B cell (primary cell): Measurements from ENCODE around the gene MAGEL2. TPM values are rescaled to one million over a fixed set of nuclear protein-coding genes. Genes with fewer than 3 reads are reported as not detected.

ENCODE experiments used
- ATAC-seq: fragments of 200-7000 bp; cut with Tn5 transposase; one replicate; pipeline ENCODE4 v1.10.0; 2021; ENCODE audit warnings: low read depth, mild to moderate bottlenecking, moderate number of reproducible peaks, moderate library complexity
- CTCF ChIA-PET: fragments of 350-600 bp; sonication (Branson Sonifier 250); formaldehyde crosslinking; loops from one replicate; lab custom pipeline; 2021; ENCODE audit warnings: antibody characterized with exemption, inconsistent platforms; lab: Charles Lee
- POLR2A ChIA-PET: fragments of 350-600 bp; sonication (Branson Sonifier 250); formaldehyde crosslinking; loops from one replicate; lab custom pipeline; 2021; ENCODE audit warnings: antibody characterized with exemption; lab: Charles Lee
- DNase-seq: peaks from one replicate; pipeline ENCODE4 v3.0.0; 2013
- H2AFZ ChIP-seq: 2 replicates; pipeline ENCODE4 v1.6.1; 2012; ENCODE audit warnings: mild to moderate bottlenecking, low read depth, low read length; ENCODE audit not compliant: insufficient read depth, poor library complexity, severe bottlenecking
- H3K27ac ChIP-seq, 2 donors: 1 replicate in 1 of 2; 2 replicates in 1 of 2; pipeline ENCODE4 v1.5.1; 2012 to 2013; ENCODE audit warnings: low read length in 2 of 2, mild to moderate bottlenecking in 2 of 2, moderate library complexity in 1 of 2
- H3K27me3 ChIP-seq, 4 experiments: fragments of 200-600 bp in 1 of 4; sonication (generic) in 1 of 4; replicated peaks in 1 of 4; 1 replicate in 2 of 4; 2 replicates in 2 of 4; pipeline versions ENCODE4 v1.6.1 to v1.7.0; 2013 to 2016; ENCODE audit warnings: low read length in 3 of 4, mild to moderate bottlenecking in 2 of 4, mixed read lengths in 1 of 4, moderate library complexity in 1 of 4; ENCODE audit not compliant: insufficient read depth in 4 of 4, control insufficient read depth in 3 of 4; ENCODE audit errors: control extremely low read depth in 1 of 4
- H3K36me3 ChIP-seq, 2 experiments: replicated peaks in 1 of 2; 1 replicate in 1 of 2; 2 replicates in 1 of 2; pipeline versions ENCODE4 v1.6.1 to v1.7.1; 2013; ENCODE audit warnings: low read length in 1 of 2; ENCODE audit not compliant: insufficient read depth in 2 of 2, control insufficient read depth in 1 of 2; ENCODE audit errors: control extremely low read depth in 1 of 2, extremely low read depth in 1 of 2
- H3K4me1 ChIP-seq, 2 donors: fragments of 200-600 bp in 1 of 2; sonication (generic) in 1 of 2; 1 replicate in 1 of 2; 2 replicates in 1 of 2; pipeline versions ENCODE4 v1.5.1 to v1.6.1; 2013 to 2017; ENCODE audit warnings: low read length in 2 of 2; ENCODE audit not compliant: control insufficient read depth in 2 of 2, insufficient read depth in 2 of 2
- H3K4me2 ChIP-seq: replicated peaks from 2 replicates; pipeline ENCODE3; 2012; ENCODE audit warnings: mild to moderate bottlenecking, low read depth, low read length; ENCODE audit not compliant: poor library complexity, severe bottlenecking
- H3K4me3 ChIP-seq, 5 experiments: fragments of 200-600 bp in 1 of 5; sonication (generic) in 1 of 5; 1 replicate in 3 of 5; 2 replicates in 2 of 5; pipeline versions ENCODE4 v1.5.1 to v1.7.0; 2011 to 2016; ENCODE audit warnings: low read length in 4 of 5, mild to moderate bottlenecking in 4 of 5, low read depth in 2 of 5, control low read depth in 1 of 5, moderate library complexity in 1 of 5; ENCODE audit not compliant: insufficient read depth in 1 of 5; ENCODE audit errors: control extremely low read depth in 1 of 5, extremely low read depth in 1 of 5
- H3K79me2 ChIP-seq: fragments of 200-600 bp; sonication (generic); one replicate; pipeline ENCODE4 v1.6.0; 2016; ENCODE audit warnings: low read length; ENCODE audit not compliant: control insufficient read depth, insufficient read depth
- H3K9ac ChIP-seq: fragments of 200-600 bp; sonication (generic); 2 replicates; pipeline ENCODE4 v1.6.1; 2017; ENCODE audit warnings: mild to moderate bottlenecking, low read length, moderate library complexity
- H3K9me3 ChIP-seq, 3 donors: one replicate each; pipeline versions ENCODE4 v1.6.1 to v1.7.1; 2013; ENCODE audit warnings: low read length in 2 of 3; ENCODE audit not compliant: control insufficient read depth in 2 of 3, insufficient read depth in 1 of 3; ENCODE audit errors: control extremely low read depth in 1 of 3
- H4K20me1 ChIP-seq: 2 replicates; pipeline ENCODE4 v1.6.0; 2012; ENCODE audit warnings: mild to moderate bottlenecking, low read length; ENCODE audit not compliant: insufficient read depth, control insufficient read depth, poor library complexity, severe bottlenecking
- H3K27ac Mint-ChIP-seq: one replicate; pipeline ENCODE4 v1.8.0; 2021; ENCODE audit warnings: mixed read lengths
- H3K27me3 Mint-ChIP-seq: one replicate; pipeline ENCODE4 v1.8.0; 2021; ENCODE audit warnings: mixed read lengths
- H3K4me1 Mint-ChIP-seq: one replicate; pipeline ENCODE4 v1.8.0; 2021; ENCODE audit warnings: mixed read lengths
- H3K4me3 Mint-ChIP-seq: one replicate; pipeline ENCODE4 v1.8.0; 2021; ENCODE audit warnings: mixed read lengths
- H3K9me3 Mint-ChIP-seq: one replicate; pipeline ENCODE4 v1.8.0; 2022; ENCODE audit warnings: mixed read lengths; ENCODE audit not compliant: insufficient read depth
- CTCF ChIP-seq: fragments of 200-600 bp; IDR thresholded peaks from one replicate; pipeline ENCODE4 v1.8.0; 2022; ENCODE audit warnings: antibody characterized with exemption, mild to moderate bottlenecking
- EZH2 ChIP-seq: IDR thresholded peaks from 2 replicates; pipeline ENCODE4 v1.6.1; 2012; ENCODE audit warnings: borderline replicate concordance, low read depth, mild to moderate bottlenecking, moderate library complexity, low read length; ENCODE audit not compliant: insufficient read depth, poor library complexity, severe bottlenecking
- WGBS: methylation state at CpG from one replicate; pipeline ENCODE4 v1.1.5; 2013; ENCODE audit warnings: missing lambda C conversion rate; ENCODE audit not compliant: insufficient coverage; 5-methylcytosine and 5-hydroxymethylcytosine counted together
- intact Hi-C: fragments of 100-400 bp; cut with micrococcal nuclease; formaldehyde crosslinking; loops from one replicate; pipeline ENCODE4 v1.10.0; 2022
- polyA plus RNA-seq: library from polyadenylated mRNA; depleted of rRNA; stranded (reverse); fragments of >200 nt; gene quantifications from 2 replicates; pipeline ENCODE4 v1.2.3, GENCODE V29; 2012
- total RNA-seq, 2 donors: library from RNA; stranded (reverse); fragments of 120-200 nt in 1 of 2; gene quantifications; 1 replicate in 1 of 2; 2 replicates in 1 of 2; pipeline versions ENCODE4 v1.2.3 to v1.2.4, GENCODE V29; 2013 to 2022

Gene MAGEL2
- total and polyA plus RNA-seq, 2 donors (not counting 1 experiment from before 2014, with no cell fraction given) = not detected

GRCh38 chr15:23634181-23634580, 13.5 kb downstream of the MAGEL2 start:
- WGBS = 83% methylated on average over 2 of the region's 8 CpGs
- TF ChIP-seq EZH2 (no peak), CTCF (no peak)
- Histone ChIP-seq H3K27me3 (no peaks in the 10 kb centered on the region), H3K4me3 (no peak overlapping the region), H3K4me1 (no peaks in the 10 kb centered on the region), H3K9ac (no peak overlapping the region), H2AFZ (no peak overlapping the region), H3K9me3 (no peaks in the 10 kb centered on the region), H4K20me1 (no peaks in the 10 kb centered on the region), H3K36me3 (no peaks in the 10 kb centered on the region), H3K79me2 (no peaks in the 10 kb centered on the region), H3K27ac (no peak overlapping the region), H3K4me2 (no peak overlapping the region)
- no peaks in the 10 kb centered on the region for H3K4me1 Mint-ChIP-seq
- ChIA-PET CTCF (no interaction called here), POLR2A (no interaction called here)
- ATAC-seq (no peak), DNase-seq (no peak)
- no peak overlapping the region for H3K27ac Mint-ChIP-seq
- H3K4me3 Mint-ChIP-seq = no peak overlapping the region
- no peaks in the 10 kb centered on the region for H3K27me3 Mint-ChIP-seq
- no peaks in the 10 kb centered on the region for H3K9me3 Mint-ChIP-seq
- intact Hi-C loops = no loop called here

- H2AFZ ChIP-seq = no peak overlapping the region
- intact Hi-C loops = no loop called here
- H3K4me3 ChIP-seq = no peak overlapping the region
- Mint-ChIP-seq H3K27ac (no peak overlapping the region), H3K4me3 (no peak overlapping the region), H3K9me3 (no peaks in the 10 kb centered on the region), H3K4me1 (no peaks in the 10 kb centered on the region), H3K27me3 (no peaks in the 10 kb centered on the region)
- no peak overlapping the region for H3K27ac ChIP-seq
- no peak overlapping the region for H3K4me2 ChIP-seq
- DNase-seq (no peak), ATAC-seq (no peak)
- no peaks in the 10 kb centered on the region for H3K27me3 ChIP-seq
- TF ChIP-seq CTCF = peak; percentile 39
- TF ChIP-seq EZH2 = no peak
- no peaks in the 10 kb centered on the region for H3K36me3 ChIP-seq
- H4K20me1 ChIP-seq = no peaks in the 10 kb centered on the region
- no CpG with 5 or more reads among the region's 4 CpGs for whole genome bisulfite sequencing
- H3K79me2 ChIP-seq = no peaks in the 10 kb centered on the region
- ChIA-PET CTCF (interaction anchor here (1.0 to 1.1 kb wide), 2 partner anchors 1870 to 1873 kb away, joined by 3 read pairs; no protein-coding TSS in a partner anchor), POLR2A (no interaction called here)
- no peak overlapping the region for H3K9ac ChIP-seq
- no peaks in the 10 kb centered on the region for H3K4me1 ChIP-seq
- H3K9me3 ChIP-seq = no peaks in the 10 kb centered on the region
Observed at GRCh38 chr15:23629234-23629805, 18.3 kb downstream of the MAGEL2 start.
